Smooth muscle cell (in vitro differentiated cells): ENCODE results near the gene MORC3. TPM values are rescaled to one million over a fixed set of nuclear protein-coding genes. Genes with fewer than 3 reads are reported as not detected.
A peak's percentile ranks its signal among the peaks of the same experiment; 100 is the strongest.
"Not testable (repeated sequence)": the region's sequence is repeated elsewhere in the genome, so short reads cannot be mapped to it uniquely, and the experiment has no call there.

Experiments
- DNase-seq: peaks from one replicate; lab custom pipeline; 2025; ENCODE audit not compliant: unreplicated experiment; lab: John Stamatoyannopoulos, UW
- H2AFZ ChIP-seq: fragments of 200-600 bp; sonication (generic); 2 replicates; pipeline ENCODE4 v1.6.0; 2016; ENCODE audit warnings: antibody characterized with exemption, low read depth, mild to moderate bottlenecking
- H3F3A ChIP-seq: fragments of 200-600 bp; sonication (generic); 2 replicates; pipeline ENCODE4 v1.6.0; 2017; ENCODE audit warnings: antibody characterized with exemption, low read depth
- H3K27ac ChIP-seq: fragments of 200-600 bp; sonication (generic); 2 replicates; pipeline ENCODE4 v1.5.1; 2016; ENCODE audit warnings: low read depth, mild to moderate bottlenecking
- H3K27me3 ChIP-seq: fragments of 200-600 bp; sonication (generic); 2 replicates; pipeline ENCODE4 v1.6.1; 2016; ENCODE audit warnings: low read depth, mild to moderate bottlenecking
- H3K36me3 ChIP-seq: fragments of 200-600 bp; sonication (generic); 2 replicates; pipeline ENCODE4 v1.5.1; 2016; ENCODE audit warnings: low read depth
- H3K4me1 ChIP-seq: fragments of 200-600 bp; sonication (generic); 2 replicates; pipeline ENCODE4 v1.5.1; 2016; ENCODE audit warnings: low read depth
- H3K4me2 ChIP-seq: fragments of 200-600 bp; sonication (generic); 2 replicates; pipeline ENCODE4 v1.6.0; 2016; ENCODE audit warnings: mild to moderate bottlenecking
- H3K4me3 ChIP-seq: fragments of 200-600 bp; sonication (generic); 2 replicates; pipeline ENCODE4 v1.5.1; 2016; ENCODE audit warnings: mild to moderate bottlenecking
- H3K79me2 ChIP-seq: fragments of 200-600 bp; sonication (generic); 2 replicates; pipeline ENCODE4 v1.6.0; 2016; ENCODE audit warnings: low read depth, mild to moderate bottlenecking
- H3K9ac ChIP-seq: fragments of 200-600 bp; sonication (generic); 2 replicates; pipeline ENCODE4 v1.6.0; 2016; ENCODE audit warnings: low read depth
- H3K9me3 ChIP-seq: fragments of 200-600 bp; sonication (generic); replicated peaks from 2 replicates; pipeline ENCODE4 v1.5.1; 2016; ENCODE audit warnings: low read depth
- H4K20me1 ChIP-seq: fragments of 200-600 bp; sonication (generic); 2 replicates; pipeline ENCODE4 v1.6.0; 2016; ENCODE audit warnings: low read depth
- CTCF ChIP-seq: fragments of 200-600 bp; sonication (generic); IDR thresholded peaks from 2 replicates; pipeline ENCODE4 v1.5.1; 2017; ENCODE audit warnings: borderline replicate concordance, mild to moderate bottlenecking, antibody characterized with exemption; ENCODE audit not compliant: insufficient read depth, poor library complexity, severe bottlenecking
- WGBS: methylation state at CpG from one replicate; pipeline ENCODE4 v1.1.7; 2016; ENCODE audit warnings: low lambda C conversion rate; 5-methylcytosine and 5-hydroxymethylcytosine counted together
- polyA plus RNA-seq: library from polyadenylated mRNA; unstranded; fragments of >200 nt; fragmentation: Nextera tagmentation; extraction: Ambion mirVana; gene quantifications from 2 replicates; pipeline ENCODE4 v1.2.1, GENCODE V29; 2016
- total RNA-seq: library from RNA; depleted of rRNA; stranded (reverse); fragments of >200 nt; gene quantifications from 2 replicates; pipeline ENCODE4 v1.2.3, GENCODE V29; 2014

The MORC3 gene
- total and polyA plus RNA-seq, 2 experiments from 2014 or later, result 11.6 to 44.3 TPM

GRCh38 chr21:36379251-36379650 is 59.3 kb downstream of the MORC3 start:
- TF ChIP-seq CTCF, result no peak
- no peaks in the 10 kb centered on the region for H3K9me3 ChIP-seq
- DNase-seq, result no peak
- H3K4me1 ChIP-seq, result no peaks in the 10 kb centered on the region
- no peaks in the 10 kb centered on the region for H3K79me2 ChIP-seq
- H3K36me3 ChIP-seq, result no peaks in the 10 kb centered on the region
- H4K20me1 ChIP-seq, result no peaks in the 10 kb centered on the region
- H3K9ac ChIP-seq, result no peak overlapping the region
- H3K4me3 ChIP-seq, result no peak overlapping the region
- 67% methylated on average over 6 of the region's 6 CpGs for WGBS
- no peak overlapping the region for H3K4me2 ChIP-seq
- no peak overlapping the region for H2AFZ ChIP-seq
- no peaks in the 10 kb centered on the region for H3F3A ChIP-seq
- no peaks in the 10 kb centered on the region for H3K27me3 ChIP-seq
- H3K27ac ChIP-seq, result no peak overlapping the region

GRCh38 chr21:36381841-36382589 is 62.0 kb downstream of the MORC3 start:
- Histone ChIP-seq H3K79me2 (no peaks in the 10 kb centered on the region), H3K27me3 (no peaks in the 10 kb centered on the region), H3K9me3 (no peaks in the 10 kb centered on the region), H4K20me1 (no peaks in the 10 kb centered on the region), H3K4me1 (no peaks in the 10 kb centered on the region), H3K36me3 (no peaks in the 10 kb centered on the region), H3K4me2 (no peak overlapping the region), H3K27ac (no peak overlapping the region), H2AFZ (no peak overlapping the region), H3K9ac (no peak overlapping the region), H3F3A (no peaks in the 10 kb centered on the region), H3K4me3 (no peak overlapping the region)
- no peak for DNase-seq
- WGBS, result 93% methylated on average over 9 of the region's 9 CpGs
- TF ChIP-seq CTCF, result no peak

- not testable (repeated sequence) for DNase-seq
These were observed 62.7 kb downstream of the MORC3 start for GRCh38 chr21:36382722-36383121.

GRCh38 chr21:36384885-36385232 is 64.9 kb downstream of the MORC3 start:
- Histone ChIP-seq H2AFZ (no peak overlapping the region), H3K79me2 (no peaks in the 10 kb centered on the region), H3K4me1 (no peaks in the 10 kb centered on the region), H3K27me3 (no peaks in the 10 kb centered on the region), H3K36me3 (no peaks in the 10 kb centered on the region), H3K9ac (no peak overlapping the region), H3K4me2 (peak overlapping the region; percentile 97), H3K4me3 (peak overlapping the region; percentile 66), H3K9me3 (no peaks in the 10 kb centered on the region), H3K27ac (no peak overlapping the region), H3F3A (no peaks in the 10 kb centered on the region), H4K20me1 (no peaks in the 10 kb centered on the region)
- WGBS, result 44% methylated on average over 8 of the region's 8 CpGs
- no peak for TF ChIP-seq CTCF
- DNase-seq, result no peak

More at GRCh38 chr21:36382722-36383121, 62.7 kb downstream of the MORC3 start:
- not testable (repeated sequence) for H3K9ac ChIP-seq, H3K4me2 ChIP-seq, H3F3A ChIP-seq, H3K9me3 ChIP-seq, H4K20me1 ChIP-seq, H3K36me3 ChIP-seq, H3K4me1 ChIP-seq, H3K4me3 ChIP-seq, H3K27ac ChIP-seq, H3K27me3 ChIP-seq, H2AFZ ChIP-seq, H3K79me2 ChIP-seq
- WGBS, result 95% methylated on average over 10 of the region's 10 CpGs
